NCI-H187 (cell line): ENCODE measurements around the gene ADAMTS2.

Source experiments
- DNase-seq, 2 experiments: peaks; one replicate each; lab custom pipeline; 2025; lab: John Stamatoyannopoulos, UW

Gene ADAMTS2

DNA sequence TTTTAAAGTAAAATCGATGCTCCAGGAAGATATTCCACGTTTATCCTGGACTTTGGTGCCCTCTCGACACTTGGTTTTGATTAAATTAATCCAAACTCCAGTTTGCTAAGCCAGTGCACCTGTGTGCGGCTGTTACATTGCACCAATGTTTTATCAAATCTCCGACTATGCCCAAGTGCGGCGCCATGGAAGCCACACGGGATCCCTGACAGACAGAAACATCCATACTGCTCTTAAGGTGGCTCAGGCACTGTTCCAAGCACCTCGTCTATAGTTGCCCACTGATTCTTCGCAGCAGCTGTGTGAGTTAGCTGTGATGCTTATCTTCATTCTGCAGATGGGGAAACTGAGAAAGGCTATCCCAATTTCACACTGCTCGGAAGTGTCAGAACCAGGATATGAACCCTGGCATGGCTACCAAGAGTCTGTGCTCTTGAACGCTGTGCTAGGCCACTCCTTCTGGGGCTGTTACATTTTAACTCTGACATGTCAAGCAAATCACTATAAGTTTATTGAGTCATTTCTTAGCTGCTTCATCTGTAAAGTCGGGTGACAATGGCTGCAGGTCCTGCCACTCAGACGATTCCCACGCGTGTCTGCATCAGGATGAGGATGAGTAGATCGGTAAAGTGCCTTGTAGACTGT lies 113.0 kb downstream of the ADAMTS2 start:
- DNase-seq: no peak

DNA sequence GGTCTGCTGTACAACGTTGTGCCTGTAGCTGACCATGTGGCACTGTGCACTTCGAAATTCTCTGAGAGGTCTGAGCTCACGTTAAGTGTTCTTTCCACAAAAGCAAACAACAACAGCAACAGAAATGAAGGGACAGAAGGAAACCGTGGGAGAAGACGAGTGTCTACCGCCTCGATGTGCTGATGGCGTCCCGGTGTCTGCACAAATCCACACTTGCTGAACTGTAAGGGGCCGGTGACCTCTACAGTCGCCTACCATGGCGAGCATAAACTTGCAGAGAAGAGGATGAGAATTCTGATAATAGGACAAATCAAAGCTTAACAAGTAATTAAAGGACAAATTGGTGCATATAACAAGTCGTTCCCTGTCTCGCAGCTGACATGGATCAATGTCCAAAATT lies 114.0 kb downstream of the ADAMTS2 start:
- DNase-seq: no peak

DNA sequence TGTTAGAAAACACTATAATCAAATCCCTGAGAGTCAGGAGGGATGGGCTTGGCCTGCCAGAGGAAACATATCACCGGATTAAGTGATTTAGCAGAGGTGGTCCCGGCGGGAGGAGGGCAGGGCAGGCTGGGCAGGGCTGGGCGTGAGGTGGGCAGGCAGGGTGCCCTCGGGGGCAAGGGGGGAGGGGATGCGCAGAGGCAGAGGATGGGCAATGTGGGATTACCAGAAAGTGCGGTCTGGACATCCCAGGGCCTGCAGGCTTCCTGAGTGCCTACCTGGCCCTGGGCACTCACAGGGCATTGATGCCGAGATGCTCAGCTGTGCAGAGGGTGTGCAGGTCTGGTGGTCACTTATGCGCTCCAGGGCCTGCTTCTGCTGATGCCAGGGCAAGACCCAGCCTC lies 115.2 kb downstream of the ADAMTS2 start:
- no peak for DNase-seq

DNA sequence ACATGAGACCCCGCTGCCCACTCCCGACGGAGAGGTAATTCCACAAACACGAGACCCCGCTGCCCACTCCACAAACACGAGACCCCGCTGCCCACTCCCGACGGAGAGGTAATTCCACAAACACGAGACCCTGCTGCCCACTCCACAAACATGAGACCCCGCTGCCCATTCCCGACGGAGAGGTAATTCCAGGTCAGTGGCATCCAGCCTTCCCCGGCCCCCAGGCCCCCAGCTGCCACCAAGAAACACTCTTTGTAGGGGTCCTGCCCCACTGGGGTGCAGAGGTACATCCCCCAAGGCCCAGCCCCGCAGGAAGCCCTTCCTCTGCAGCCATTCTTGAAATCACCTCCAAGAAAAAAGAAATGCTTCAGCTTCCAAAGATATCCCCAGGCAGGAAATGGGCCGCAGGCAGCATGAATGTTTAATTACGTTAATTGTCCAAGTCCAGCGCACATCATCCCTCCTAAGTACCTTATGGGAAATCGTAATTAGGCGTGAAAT lies 115.9 kb downstream of the ADAMTS2 start:
- no peak for DNase-seq

DNA sequence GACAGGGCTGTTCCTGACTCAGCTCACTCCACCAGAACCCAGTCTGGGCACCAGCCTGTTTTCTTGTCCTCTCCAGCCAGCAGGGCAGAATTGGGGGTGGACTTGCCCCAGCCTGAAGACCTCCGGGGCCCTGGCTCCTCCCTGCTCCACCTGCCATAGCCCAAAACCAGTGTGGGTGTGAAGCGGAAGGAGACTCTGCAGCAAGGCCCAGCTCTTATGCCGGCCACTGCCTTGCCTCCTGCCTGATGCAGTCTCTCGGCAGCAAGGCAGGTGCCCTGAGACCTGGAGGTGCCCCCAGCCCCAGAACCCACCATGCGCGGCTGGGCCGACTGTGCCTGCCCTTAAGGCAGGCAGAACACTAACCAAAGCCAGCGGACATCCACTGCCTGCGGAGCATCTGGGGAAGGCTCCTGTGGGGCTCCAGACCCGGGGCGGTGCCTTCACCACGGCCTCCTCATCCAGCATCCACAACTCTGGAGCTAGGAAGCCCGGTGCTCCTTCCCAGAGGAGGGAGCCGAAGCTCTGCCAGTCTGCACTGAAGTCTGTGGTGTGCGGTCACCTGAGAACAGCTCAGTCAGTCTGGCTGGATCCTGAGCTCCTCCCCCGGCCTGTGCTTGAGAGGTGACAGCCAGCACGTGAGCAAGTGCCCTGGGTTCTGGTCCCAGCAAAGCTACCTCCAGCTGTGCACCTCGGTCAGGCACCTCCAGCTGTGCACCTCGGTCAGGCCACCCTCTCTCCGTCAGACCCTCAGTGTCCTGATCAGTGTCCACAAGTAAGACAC lies 116.7 kb downstream of the ADAMTS2 start:
- DNase-seq: no peak

DNA sequence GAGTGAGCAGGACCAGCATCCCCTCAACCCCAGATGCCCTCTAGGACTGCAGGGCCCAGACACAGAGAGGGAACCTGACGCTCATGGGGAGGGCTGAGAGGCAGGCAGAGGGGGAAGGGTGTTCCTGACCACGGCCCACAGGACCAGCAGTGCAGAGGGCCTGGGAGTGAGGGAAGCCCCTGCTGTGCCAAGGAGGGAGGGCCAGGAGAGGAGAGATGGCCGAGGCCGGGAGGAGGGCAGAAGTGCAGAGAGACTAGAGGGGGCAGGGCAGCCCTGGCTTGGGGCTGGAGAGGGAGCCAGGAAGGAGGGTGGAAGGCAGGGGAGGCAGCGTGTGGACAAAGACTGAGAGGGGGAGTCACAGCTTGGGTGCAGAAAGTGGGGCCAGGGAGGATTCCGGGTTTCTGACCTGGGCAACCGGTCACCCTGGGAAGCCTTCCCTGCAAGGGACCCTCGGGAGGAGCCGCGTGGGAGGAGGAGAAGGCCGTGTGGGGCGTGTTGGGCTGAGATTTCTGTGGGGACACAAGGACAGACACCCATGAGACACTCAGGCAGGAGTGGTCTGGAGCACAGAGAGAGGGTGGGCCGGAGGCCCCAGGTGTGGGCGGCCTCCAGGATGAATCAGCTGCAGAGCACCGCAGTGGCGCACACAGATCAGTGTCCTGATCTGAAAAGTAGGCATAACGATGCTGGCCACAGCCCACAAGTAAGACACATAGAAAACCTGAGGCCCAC lies 117.5 kb downstream of the ADAMTS2 start:
- DNase-seq: no peak

DNA sequence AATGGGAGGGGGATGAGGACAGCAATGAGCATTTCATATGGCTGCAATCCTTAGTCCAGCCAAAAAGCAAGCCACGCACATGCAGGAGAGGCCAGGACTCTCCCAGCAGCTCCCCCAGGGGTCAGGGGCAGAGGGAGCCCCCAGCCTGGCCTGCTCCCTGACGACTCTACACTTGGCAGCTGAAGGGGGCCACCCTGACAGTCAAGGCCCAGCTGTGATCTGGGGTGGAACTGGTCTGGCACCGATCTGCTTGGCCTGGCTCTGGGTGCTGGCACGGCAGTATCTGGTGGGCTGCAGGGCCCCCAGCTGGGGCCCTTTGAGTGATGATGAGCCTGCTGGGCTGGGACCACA lies 118.1 kb downstream of the ADAMTS2 start:
- DNase-seq: no peak

DNA sequence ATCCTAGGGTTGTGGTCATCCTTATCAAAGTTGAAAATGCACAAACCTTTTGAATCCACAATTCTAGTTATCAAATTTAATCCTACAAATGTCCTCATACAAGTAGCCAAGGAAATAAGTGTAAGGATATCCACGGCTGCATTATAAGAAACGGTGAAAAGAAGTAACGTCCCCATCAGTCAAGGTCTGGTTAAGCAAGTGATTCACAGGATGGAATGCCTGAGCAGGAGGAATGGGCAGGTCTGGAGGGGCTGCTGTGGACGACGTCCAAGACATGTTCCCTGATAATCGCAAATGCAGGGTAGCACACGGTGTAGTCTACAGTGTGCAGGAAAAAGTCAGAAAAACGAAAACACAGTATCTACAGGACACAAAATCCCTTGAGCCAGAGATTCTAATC lies 118.6 kb downstream of the ADAMTS2 start:
- DNase-seq: no peak

DNA sequence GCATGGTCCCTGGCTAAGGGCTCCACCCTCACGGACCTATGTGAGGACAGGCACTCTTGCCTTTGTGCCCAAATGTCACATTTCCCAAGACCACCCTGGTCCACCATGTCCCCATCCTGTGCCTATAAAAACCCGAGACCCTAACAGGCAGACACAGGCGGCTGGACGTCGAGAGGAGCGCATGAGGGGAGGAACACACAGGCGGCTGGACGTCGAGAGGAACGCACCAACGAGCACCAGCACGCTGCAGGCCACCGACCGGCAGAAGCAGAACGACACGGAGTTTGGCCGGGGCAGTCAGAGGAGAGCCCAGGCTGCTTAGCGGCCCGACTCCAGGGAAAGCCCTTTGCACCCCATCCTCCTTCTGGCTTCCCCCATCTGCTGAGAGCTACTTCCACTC lies 119.9 kb downstream of the ADAMTS2 start:
- DNase-seq: no peak

DNA sequence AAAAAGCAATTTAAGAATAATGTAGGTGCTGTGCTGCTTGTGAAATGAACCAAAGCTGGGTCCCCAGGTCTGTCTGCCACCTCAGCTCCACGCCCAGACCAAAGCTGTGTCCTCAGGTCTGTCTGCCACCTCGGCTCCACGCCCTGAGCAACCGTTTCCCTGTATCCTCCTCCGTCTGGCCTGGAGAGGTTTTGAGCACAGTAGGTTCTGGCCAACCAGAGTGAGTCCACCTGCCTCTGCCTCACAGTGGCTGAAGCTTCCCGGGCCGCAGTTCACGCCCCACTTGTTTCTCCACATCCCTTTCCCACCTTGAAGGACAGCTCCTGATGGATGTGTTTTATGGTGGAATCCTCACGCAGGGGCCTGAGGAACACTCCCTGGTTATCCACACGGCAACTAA lies 120.5 kb downstream of the ADAMTS2 start:
- no peak for DNase-seq

DNA sequence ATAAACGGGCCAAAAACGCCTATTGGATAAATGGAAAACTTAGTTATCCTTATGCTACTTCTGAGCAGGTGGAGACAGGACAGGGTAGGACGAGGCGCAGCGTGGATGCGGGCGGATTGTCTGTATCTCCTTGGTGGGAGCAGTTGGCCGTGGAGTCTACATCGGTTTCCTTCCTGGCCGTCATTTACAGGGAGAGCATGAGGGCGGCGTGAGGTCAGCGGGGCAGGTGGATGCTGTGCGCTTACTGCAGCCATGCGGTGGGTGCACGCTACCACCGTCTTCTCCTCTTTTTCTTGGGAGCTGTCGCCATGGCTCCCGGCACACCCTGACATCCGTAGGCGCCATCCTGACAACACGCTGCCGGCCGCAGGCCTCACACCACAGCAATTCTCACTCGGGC lies 121.3 kb downstream of the ADAMTS2 start:
- DNase-seq: no peak

DNA sequence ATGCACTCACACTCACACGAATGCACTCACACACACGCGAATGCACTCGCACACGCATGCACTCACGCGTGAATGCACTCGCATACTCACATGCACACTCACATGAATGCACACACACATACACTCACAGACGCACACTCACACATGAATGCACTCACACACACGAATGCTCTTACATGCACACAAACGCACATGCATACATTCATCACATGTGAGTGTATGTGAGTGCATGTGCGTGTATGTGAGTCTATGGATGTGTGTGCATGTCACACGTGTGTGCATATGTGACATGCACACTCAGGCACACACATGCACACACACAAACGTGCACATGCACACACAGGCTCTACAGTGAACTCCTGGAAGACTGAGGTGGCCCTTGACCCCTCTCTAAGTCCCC lies 121.7 kb downstream of the ADAMTS2 start:
- DNase-seq: no peak

DNA sequence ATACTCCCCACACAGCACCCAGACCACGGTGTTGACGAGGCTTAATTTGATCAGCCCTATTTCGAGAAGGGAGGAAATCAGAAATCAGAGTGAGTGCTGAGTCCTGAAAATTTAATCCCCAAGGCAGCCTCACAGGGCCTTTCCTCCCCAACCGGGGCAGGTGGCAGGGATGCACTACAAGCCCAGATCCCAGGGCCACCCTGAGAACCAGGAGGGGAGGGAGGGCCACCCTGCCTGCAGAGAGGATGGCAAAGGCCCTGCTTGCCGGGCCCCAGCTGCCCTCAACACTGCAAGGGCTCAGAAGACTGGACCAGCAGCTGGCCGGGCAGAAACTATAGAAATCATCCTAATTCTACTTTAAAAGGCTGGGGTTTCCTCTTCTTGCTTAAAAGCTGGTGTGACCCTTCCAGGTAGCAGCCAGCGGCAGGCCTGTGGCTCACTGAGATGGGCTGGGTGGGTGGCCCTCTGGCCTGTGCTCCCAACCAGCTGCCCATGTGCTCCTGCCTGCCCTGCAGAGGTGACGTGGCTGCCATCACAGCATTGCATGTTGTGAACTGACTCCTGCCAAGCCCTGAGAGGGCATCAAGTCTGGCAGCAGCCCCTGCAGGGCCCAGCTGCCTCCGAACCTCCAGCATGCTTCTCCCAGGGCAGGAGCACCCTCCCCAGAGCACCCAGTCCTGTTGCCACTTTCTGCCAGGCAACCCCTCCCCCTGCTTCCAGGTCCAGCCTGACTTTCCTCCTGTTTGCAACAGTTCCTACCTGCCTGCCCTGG lies 122.8 kb downstream of the ADAMTS2 start:
- no peak for DNase-seq

DNA sequence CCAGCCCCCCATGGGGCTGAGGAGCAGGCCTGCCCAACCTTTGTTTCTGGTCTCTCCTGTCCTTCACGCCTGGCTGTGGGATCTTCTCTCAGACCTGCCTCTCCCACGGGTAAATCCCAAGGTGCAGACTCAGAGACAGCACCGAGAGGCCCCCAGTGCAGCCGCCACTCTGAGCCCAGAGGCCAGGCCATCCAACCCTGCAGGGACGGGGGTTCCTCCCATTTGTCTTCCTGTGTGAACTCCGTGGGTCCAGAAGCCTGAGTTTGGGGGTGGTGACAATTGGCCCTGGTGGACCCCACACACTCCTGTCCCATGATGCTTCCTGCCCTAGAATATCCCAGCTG lies 123.4 kb downstream of the ADAMTS2 start:
- DNase-seq: no peak

DNA sequence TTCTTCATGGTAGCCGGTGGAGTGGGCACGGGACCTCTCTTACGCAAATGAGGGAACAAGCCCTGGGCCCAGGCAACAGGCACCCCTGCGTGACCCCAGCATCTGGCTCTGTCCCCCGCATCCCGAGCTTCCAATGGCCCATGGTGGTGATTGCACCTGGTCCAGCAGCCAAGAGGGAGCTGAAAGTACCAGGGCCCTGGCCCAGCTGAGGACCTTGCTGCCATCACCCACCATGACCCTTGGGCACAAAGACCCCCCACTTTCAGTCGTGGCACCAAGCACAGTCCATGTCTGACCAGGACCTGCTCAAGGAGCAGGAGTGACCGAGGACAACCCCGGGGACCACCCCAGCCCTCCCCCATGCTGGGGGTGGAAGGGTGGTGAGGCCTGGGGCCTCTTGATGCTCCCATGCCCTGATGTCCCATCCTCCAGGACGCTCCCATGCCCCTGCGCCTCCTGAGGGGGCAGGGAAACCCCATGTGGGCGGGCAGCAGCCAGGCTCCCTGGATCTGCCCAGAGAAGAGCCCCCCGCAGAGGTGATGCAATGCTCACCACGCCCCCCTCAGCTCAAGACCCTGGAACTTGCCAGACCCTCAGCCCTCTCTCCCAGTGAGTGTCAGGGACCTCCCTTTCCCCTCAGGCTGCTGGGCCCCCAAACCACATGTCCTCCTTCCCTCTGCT lies 123.9 kb downstream of the ADAMTS2 start:
- no peak for DNase-seq

DNA sequence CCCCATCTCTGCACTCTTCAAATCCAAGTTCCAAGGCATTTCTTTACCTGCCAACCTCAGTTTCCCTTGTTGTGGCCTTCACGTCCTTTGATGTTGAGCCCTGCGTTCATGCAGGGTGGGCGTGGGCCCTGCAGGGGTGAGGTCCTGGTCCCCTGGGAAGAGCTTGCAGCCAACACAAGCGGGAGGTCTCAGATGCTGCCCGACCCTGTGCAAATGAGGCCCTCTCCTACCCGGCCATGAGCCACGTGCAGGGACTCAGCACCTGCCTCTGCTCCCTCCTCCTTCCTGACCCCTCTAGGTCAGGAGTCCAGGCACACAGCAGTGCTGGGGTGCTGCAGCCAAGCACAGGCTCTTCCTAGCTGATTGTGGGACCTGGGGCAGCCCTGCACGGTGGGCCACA lies 124.5 kb downstream of the ADAMTS2 start:
- DNase-seq: no peak

DNA sequence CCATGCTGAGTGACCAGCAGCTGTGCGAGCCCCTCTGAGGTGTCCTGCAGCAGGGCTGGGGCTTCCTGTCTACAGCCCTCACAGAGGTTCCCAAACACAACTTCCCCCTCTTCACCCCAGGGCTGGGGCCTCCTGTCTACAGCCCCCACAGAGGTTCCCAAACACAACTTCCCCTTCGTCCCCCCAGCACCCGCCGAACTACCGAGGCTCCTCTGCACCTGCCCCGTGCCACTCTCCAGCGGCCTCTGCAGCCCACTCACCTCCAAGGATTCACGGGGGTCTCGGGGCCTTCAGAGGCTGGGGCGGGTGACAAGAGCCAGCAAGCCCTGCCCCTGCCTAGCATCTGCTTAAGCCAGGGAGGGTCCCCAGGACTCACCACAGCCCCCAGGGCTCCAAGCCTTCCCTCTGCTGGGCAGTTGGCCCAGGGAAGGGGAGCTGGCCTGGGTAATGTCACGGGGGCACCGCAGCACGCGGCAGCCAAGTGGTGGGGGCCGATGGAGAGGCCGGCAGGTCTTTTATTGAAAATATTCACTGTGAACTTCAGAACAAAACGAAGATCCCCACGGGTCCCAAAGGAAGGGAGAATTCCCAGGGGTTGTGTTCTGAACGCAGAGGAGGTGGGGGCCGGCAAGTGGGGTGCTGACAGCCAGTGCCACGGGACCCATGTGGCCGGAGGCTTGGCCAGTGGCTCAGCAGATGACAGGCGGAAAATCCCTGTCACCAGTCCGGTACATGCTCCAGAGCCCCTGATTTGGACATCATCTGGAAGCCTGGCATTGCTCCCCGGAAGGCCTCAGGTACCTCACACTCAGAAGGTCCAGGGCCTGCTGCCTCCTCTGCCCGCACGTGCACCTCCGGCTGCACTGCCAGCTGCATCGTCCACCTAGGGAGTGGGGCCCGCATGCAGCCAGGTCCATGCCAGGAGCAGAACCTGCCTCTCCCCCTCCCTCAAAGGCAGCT lies 125.3 kb downstream of the ADAMTS2 start:
- DNase-seq: no peak

DNA sequence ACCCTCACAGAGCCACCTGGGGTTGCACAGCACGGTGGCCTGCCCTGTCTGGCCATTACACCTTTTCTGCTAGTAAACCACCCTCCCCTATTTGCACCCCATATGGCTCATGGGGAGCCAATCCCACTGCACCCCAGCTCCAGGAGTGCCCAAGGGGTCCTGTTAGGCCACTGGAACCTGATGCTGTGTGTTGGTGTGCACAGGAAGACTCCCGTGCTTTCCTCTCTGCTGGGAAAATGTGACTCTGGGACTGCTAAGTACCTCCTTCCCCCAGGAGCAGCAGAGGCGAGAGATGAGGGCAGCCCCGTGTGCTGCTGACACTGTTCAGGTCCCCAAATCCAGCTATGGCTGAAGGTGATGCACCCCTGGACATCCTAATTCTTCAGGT lies 126.3 kb downstream of the ADAMTS2 start:
- no peak for DNase-seq

DNA sequence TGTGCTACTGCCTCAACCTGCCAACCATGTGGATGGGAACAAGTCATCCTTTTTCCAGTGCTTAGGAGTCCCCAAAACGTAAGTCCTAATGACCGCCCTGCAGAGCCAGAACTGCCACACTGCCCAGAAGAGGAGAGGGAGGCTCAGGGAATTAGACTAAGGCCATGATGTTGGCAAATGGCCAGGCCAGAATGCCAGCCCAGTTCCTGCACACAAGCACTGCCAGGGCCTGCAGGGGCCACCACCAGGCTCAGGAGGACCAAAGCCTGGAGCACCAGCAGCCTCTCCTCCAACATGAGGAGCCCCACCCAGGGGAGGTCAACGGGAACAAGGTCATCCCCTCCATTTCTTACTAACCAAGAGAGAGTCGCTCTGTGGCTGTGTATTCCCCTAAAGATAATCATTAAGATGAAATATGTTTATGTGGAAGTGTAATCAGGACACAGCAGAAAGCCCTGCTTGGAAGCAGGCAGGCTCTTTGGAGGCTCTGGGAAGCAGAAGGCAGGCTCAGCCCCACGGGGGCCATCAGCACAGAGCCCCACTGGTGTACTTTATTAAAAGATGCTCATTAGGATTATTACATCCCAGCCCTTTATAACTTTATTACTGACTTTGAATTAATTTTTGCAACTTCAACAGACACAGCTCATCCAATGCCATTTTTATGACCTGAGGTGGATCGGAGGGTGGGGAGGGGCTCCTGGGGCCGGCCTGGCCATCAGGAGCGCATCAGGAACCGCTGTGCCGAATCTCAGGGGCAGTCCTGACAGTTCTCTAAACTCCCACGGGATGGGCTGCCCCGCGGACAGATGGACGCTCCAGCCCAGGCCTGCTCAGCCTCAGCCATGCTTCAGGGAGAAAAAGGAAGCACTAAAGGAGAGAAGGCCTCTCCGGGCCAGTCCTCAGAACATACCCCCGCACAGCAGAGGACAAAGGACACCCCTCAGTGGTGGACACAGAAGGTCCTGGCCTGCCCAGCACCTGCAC lies 127.0 kb downstream of the ADAMTS2 start:
- DNase-seq: no peak
